ENCODE results near the gene PLAC8L1. TPM values are rescaled to one million over a fixed set of nuclear protein-coding genes. Genes with fewer than 3 reads are reported as not detected.

The PLAC8L1 gene
- total and polyA plus RNA-seq, 2 of the 13 experiments (the other 11 are each of a cell fraction or from before 2014, with no cell fraction given): 0.44 TPM; not detected in 1

DNA sequence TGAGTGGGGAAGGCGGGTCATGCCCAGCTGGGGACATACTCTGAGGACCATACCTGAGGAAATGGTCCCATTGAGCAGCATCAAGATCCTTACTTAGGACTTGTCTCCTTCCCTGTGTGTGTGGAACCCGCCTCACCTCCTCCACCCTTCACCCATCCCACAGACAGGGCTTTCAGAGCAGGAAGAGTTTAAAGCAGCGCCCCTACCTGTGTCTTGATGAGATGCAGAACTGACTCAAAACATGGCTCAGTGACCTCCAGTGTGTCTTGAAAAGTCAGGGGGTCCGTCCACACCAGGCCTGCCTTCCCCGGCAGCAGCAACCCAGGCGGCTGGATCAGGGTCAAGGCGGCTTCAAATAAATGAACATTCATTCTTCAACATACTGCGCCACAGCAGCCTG is 38.4 kb downstream of the PLAC8L1 start (continued):
- TF ChIP-seq ZNF550 (CRISPR knock-in tag; IDR thresholded peaks at IDR 0.05; ENCODE audit: borderline replicate concordance): no peak
- TF ChIP-seq, protein P1, sequence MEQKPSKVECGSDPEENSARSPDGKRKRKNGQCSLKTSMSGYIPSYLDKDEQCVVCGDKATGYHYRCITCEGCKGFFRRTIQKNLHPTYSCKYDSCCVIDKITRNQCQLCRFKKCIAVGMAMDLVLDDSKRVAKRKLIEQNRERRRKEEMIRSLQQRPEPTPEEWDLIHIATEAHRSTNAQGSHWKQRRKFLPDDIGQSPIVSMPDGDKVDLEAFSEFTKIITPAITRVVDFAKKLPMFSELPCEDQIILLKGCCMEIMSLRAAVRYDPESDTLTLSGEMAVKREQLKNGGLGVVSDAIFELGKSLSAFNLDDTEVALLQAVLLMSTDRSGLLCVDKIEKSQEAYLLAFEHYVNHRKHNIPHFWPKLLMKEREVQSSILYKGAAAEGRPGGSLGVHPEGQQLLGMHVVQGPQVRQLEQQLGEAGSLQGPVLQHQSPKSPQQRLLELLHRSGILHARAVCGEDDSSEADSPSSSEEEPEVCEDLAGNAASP (CRISPR knock-in tag; IDR thresholded peaks at IDR 0.05; ENCODE audit: borderline replicate concordance): no peak
- TF ChIP-seq MAFG (CRISPR knock-in tag; IDR thresholded peaks at IDR 0.05): no peak
- no peak for TF ChIP-seq KDM2A (CRISPR knock-in tag; IDR thresholded peaks at IDR 0.05; ENCODE audit: borderline replicate concordance, low read depth)

DNA sequence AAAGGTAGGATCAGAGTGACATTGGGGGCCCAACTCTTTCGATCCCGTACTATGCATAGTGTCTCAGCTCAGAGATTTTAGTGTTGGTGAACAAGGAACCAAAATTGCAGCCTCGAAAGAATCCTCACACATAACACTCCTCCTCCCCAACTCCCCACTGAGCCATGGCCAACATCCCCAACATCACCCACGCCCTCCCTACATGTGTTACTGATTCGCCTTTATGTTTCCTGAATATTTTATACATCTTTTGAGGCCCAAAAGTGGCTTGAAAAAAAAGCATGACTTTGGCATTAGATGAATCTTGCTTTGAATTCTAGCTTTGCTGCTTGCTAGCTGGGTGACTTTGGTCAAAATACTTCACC is 45.2 kb downstream of the PLAC8L1 start:
- no peak overlapping the region for H2AFZ ChIP-seq (ENCODE audit: low read length)
- intact Hi-C loops (cut with micrococcal nuclease; ENCODE audit: unreplicated experiment) (no loop called here), in situ Hi-C loops (cut with HindIII; ENCODE audit: extremely low pct_ligation_motif_present, low pct_unique_long_range_greater_than_20kb) (no loop called here)
- BruUV-seq (replicated peaks): no TSS peak
- H3K36me3 ChIP-seq (replicated peaks in 1 of 2; ENCODE audit: control insufficient read depth in 1 of 2, insufficient read depth in 2 of 2, low read length in 2 of 2): peaks cover 3 to 12% of the 10 kb centered on the region in 2 experiments; a peak in 4 of 5 replicates
- no peak overlapping the region for H3K27ac ChIP-seq (ENCODE audit: extremely low read length, insufficient read depth, low read length)
- H4K20me1 ChIP-seq (ENCODE audit: insufficient read depth, low read length): no peaks in the 10 kb centered on the region
- no peak overlapping the region for H3K9ac ChIP-seq (ENCODE audit: insufficient read depth, low read depth, low read length)
- H3K79me2 ChIP-seq (ENCODE audit: insufficient read depth, low read length): no peaks in the 10 kb centered on the region
- no peak overlapping the region for H3K4me2 ChIP-seq (ENCODE audit: low read depth, low read length)
- H3K4me1 ChIP-seq (ENCODE audit: insufficient read depth, low read length): no peaks in the 10 kb centered on the region
- H3K9me3 ChIP-seq (ENCODE audit: low read length): no peaks in the 10 kb centered on the region
- DNase-seq (ENCODE audit: low spot score): no peak
- no peak overlapping the region for H3K4me3 ChIP-seq (replicated peaks in 1 of 3; ENCODE audit: insufficient read depth in 1 of 3, low read depth in 2 of 3, low read length in 3 of 3)
- H3K27me3 ChIP-seq (ENCODE audit: control insufficient read depth in 1 of 2, insufficient read depth in 2 of 2, low read length in 2 of 2): no peaks in the 10 kb centered on the region
- ATAC-seq: no peak
- FAIRE-seq: no peak
- WGBS (ENCODE audit: low lambda C conversion rate): 94% methylated on average over 5 of the region's 5 CpGs
- ChIA-PET POLR2A (no interaction called here), CTCF (ENCODE audit: low intra/inter-chr PET ratio, low total read pairs) (no interaction called here)
- TF ChIP-seq NCOA1 (CRISPR knock-in tag; IDR thresholded peaks at IDR 0.05) (no peak), ZNF329 (CRISPR knock-in tag; IDR thresholded peaks at IDR 0.05; ENCODE audit: low read depth) (no peak), TP53 (CRISPR knock-in tag; conservative IDR thresholded peaks at IDR 0.05) (no peak), RFX3 (CRISPR knock-in tag; IDR thresholded peaks at IDR 0.05) (no peak), NFIB (CRISPR knock-in tag; IDR thresholded peaks at IDR 0.05; ENCODE audit: borderline replicate concordance) (no peak), HNRNPK (IDR thresholded peaks at IDR 0.05; ENCODE audit: low read depth, low read length, poor library complexity, severe bottlenecking) (no peak), SOX6 (IDR thresholded peaks at IDR 0.05) (no peak), SOX6 (CRISPR knock-in tag; IDR thresholded peaks at IDR 0.05) (no peak), ZNF136 (CRISPR knock-in tag; IDR thresholded peaks at IDR 0.05; ENCODE audit: low read depth) (no peak), JUN (CRISPR knock-in tag; IDR thresholded peaks at IDR 0.05) (no peak), ZNF530 (CRISPR knock-in tag; IDR thresholded peaks at IDR 0.05; ENCODE audit: low read depth) (no peak), NCOA5 (CRISPR knock-in tag; IDR thresholded peaks at IDR 0.05) (no peak), SIN3B (IDR thresholded peaks at IDR 0.05; ENCODE audit: low read length) (no peak), E2F5 (CRISPR knock-in tag; conservative IDR thresholded peaks at IDR 0.05) (no peak), HDAC6 (IDR thresholded peaks at IDR 0.05; ENCODE audit: low read depth, low read length) (no peak), CBFB (CRISPR knock-in tag; IDR thresholded peaks at IDR 0.05) (no peak), FOXM1 (CRISPR knock-in tag; IDR thresholded peaks at IDR 0.05) (no peak), NPAS2 (CRISPR knock-in tag; IDR thresholded peaks at IDR 0.05; ENCODE audit: borderline replicate concordance) (no peak)
- TF ChIP-seq, protein P2, sequence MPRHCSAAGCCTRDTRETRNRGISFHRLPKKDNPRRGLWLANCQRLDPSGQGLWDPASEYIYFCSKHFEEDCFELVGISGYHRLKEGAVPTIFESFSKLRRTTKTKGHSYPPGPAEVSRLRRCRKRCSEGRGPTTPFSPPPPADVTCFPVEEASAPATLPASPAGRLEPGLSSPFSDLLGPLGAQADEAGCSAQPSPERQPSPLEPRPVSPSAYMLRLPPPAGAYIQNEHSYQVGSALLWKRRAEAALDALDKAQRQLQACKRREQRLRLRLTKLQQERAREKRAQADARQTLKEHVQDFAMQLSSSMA (CRISPR knock-in tag; IDR thresholded peaks at IDR 0.05): no peak
